Nucleus accumbens (tissue), 56 donors: ENCODE data around the gene LETMD1.

Experiments
- DNase-seq, 56 donors: peaks; one replicate each; lab custom pipeline; 2025; lab: John Stamatoyannopoulos, UW

Gene LETMD1

DNA sequence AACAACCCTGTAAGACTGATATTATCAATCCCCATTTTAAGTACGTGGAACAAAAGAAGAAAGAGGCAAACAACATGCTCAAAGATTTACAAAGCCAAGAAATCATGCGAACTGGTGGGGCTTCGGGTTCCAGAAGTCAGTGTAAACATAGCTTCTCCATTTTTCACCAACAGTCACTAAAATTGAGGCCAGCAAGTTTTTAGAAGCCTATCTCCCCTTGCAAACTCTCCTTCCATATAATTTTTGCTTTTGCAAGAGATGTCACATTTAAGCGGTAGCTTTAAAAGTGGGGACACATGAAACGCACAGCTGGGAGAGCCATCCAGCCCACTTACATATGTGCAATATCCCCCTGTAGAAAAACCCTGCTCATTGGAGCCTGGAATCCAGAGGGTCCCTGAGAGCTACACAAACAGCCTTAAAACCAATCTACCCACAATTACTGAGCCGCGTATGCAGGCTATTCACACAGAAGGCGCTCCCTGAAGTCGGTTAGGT, 22.7 kb upstream of the LETMD1 start:
- peak in 1 of 56 donors; percentile 23 for DNase-seq

DNA sequence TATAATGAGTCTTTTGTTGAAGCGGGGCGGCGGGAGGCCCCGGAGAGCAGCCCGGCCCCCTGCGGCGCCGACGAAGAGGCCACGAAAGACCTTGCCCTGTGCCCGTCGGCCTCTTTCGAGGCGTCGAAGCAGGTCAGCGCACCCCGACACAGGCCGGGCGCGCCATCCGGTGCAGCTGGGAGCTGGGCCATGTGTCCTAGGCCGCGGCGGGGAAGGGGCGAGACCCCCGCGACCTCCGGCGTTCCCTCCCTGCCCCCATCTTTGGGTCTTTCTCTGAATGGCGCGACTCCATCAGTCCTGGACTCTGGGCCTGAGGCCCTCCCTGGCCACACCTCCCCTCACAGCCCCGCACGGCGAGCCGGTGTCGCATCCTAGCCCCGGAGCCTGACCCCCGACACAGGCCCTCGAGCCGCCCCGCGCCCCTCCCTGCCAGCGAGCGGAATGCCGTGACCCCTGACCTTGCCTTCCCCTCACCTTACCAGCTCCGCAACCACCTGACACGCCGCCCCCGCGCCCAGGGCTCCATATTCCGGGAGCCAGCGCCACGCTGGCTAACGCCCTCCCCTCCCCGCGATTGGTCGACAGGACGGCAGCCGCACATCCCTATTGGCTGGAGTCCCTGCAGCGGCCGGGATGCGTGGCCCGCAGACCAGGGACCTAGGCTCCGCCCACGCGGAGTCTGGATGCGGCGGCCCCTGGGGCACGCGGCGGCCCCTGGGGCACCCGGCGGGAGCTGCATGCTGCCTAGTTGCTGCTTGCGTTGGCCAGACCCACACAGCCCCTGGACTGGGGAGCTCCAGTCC, 22.1 kb upstream of the LETMD1 start, which contains the start of gene SLC11A2:
TSS of gene SLC11A2 (minus strand) at position 549 of the 803 bp plus-strand sequence. CDS start 15,656 bp downstream, outside the sequence.
- peak; percentile 81 to 98 (median 95) for DNase-seq

DNA sequence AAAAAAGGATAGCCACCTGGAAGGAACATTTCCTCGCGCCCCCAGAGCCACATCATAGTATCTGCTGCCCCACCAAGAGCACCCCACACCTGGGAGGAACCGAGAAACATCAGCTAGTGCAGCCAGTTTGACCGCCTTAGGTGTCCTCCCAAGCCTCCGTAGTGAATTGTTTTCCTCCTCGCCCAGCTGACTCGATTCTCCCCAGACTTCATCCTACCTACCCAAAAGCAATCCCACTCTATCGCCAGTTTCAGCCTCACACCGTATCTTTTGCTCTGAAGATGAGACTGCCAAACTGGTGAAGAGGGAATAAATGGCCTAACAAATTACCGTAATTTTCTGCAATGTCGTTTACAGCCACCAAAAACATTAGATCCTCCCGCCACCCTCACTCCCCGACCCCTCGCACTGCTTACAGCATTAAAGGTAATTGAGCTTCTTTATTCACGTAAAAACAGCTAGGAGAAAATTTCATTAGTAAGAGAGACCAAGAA, 20.7 kb upstream of the LETMD1 start:
- DNase-seq = no peak

DNA sequence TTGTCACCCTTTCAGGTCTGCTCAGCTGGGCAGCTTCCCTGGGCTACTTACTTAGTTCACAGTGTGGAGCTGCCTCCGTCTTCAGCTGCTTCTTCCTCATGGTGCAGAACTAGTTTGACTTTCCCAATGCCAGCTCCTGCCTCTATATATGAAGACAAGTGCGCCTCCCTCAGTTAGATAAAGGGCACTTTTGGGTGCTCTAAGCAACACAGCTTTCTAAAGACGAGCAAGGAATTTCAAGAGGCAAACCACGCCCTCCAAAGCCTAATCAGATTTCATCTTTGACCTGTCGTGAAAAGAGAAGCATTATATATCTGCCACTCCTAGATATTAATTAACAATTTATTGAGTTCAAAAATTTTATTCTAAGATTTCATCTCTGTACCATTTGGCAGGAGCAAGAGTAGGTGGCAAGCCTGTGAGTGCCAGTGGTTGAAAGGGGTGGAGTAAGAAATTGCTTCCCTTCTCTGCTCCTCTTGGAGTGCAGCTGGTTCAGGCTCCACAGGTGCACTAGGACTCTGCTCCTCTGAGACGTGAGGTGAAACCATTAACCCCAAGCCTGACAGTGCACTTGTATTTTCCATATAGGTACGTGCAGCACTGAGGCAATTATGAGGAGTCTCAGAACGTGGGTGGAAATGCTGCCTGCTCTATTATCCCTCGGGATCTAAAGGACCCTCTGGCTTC, 19.9 kb upstream of the LETMD1 start:
- peak in 13 of 56 donors; percentile 8 to 34 (median 15) for DNase-seq

DNA sequence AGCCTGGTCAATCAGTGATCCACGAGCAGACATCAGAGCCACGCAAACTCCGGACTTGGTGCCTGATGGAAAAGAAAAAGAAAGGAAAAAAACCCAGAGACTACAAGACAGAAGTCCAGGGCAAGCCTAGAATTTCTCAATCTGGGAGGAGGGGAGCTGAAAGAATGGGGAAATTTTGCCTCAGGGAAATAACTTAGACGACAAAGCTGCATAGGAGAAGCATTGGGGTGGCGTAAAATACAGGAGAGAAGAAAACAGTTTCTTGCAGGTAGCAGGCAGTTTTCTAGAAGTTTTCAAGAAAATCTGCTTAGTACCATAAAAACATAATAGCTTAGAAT, 19.3 kb upstream of the LETMD1 start:
- no peak for DNase-seq

DNA sequence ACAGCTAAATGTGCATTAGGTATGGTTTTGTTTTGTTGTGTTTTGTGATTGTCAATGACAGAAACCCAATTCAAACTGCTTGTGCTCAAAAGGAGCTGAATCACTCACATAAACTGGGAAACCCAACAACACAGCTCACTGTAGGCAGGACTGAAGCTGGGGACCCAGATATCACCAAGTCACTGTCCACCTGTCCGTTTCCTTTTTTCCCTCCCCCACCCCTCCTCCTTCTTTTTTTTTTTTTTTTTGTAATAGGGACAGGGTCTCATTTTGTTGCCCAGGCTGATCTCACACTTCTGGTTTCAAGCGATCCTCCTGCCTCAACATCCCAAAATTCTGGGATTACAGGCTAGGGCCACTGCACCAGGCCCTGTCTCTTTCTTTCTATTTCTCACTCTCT, 15.1 kb upstream of the LETMD1 start:
- no peak for DNase-seq

DNA sequence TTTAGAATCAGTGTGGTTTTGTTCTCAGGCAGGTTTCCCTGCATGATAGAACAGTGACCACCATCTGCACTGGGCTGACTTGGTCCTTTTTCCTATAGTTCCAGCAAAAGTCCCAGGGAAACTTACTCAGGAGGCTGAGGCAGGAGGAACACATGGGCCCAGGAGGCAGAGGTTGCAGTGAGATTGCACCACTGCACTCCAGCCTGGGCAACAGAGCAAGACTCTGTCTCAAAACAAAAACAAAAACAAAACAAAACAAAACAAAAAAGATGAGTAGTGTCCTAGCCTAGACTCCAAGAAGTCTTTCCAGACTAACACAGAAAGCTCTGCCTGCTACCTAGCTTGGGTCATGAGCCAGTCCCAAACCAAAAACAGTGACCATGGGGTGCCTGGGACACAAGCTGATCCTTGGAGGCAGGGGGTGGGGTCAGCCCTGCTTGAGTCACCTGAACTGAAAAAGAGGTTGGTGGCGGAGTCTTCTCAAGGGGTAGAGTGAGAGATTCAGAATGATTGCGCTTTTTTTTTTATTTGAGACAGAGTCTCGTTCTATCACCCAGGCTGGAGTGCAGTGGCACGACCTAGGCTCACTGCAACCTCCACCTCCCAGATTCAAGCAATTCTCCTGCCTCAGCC, 14.6 kb upstream of the LETMD1 start:
- no peak for DNase-seq

DNA sequence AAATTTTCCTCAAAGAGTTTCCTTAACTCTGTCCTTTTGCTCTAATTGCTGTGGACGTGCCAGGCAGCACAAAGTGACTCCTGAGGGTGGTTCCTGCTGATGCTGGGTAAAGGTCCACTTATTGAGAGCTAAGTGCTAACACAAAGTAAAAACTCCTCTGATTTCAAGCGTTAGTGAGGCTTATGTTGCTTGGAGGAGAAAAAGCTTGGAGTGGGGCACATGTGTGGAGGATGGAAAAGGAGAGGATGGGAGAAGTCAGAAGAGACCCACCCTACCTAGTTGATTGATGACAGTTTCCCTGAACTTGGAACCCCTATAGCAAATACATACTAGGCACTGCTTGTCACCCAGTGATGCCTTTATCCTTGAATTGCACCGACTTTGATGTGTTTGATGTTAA, 11.8 kb upstream of the LETMD1 start:
- DNase-seq = no peak

DNA sequence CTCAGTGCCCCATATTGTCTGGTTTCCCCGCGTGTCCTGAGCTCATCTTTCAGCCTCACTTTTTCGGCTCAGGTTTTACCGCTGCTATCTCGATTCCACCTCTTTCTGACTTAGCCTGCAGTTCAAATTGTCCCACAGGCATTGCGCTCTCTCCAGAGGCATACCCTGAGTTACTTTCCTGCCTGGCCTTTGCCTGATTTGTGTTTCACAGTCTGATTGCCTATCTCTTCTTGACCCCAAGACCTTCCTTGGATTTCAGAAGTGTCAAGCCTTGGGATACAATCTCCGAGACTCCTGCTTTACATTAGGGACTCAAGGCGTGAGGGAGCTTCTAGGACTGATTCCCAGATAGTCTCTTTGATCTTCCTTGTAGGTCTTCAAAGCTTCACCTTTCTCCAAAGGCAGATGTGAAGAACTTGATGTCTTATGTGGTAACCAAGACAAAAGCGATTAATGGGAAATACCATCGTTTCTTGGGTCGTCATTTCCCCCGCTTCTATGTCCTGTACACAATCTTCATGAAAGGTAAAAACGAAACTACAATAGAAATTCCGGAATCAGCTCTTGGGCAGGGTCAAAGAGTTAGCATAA, 629 bp downstream of the LETMD1 start:
- no peak for DNase-seq

DNA sequence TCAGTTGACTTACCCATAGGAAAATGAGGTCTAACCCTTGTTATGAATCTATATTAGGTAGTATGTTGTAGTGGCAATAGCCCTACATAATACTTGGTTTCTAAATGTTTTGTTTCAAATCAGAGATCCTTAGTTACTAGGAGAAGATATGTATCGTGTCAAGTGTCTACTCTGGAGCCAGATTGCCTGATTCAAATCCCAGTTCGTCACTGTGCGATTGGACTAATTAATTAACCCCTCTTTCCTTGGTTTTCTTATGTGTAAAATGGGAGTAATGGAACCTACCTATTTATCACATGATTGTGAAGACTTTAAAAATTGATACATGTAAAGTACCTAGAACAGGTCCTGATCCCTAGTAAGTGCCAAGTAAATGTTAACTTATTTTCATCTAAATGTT, 1.4 kb downstream of the LETMD1 start:
- no peak for DNase-seq

DNA sequence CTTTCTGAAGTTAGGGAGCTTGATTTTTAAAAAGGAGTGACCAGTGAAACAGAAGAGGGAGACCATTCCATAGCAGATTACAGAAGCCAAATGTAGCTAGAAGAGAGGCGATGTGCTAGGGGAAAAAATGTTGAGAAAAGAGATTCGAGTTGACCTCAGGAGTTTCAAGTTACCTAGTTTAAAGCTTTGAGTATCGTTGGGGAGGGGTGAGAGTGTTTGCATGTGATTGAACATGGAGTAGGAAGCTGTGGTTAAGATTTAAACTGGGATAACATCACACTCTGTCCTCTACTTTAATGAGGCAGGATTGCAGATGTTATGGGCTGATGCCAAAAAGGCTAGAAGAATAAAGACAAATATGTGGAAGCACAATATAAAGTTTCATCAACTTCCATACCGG, 3.7 kb downstream of the LETMD1 start:
- DNase-seq = no peak

DNA sequence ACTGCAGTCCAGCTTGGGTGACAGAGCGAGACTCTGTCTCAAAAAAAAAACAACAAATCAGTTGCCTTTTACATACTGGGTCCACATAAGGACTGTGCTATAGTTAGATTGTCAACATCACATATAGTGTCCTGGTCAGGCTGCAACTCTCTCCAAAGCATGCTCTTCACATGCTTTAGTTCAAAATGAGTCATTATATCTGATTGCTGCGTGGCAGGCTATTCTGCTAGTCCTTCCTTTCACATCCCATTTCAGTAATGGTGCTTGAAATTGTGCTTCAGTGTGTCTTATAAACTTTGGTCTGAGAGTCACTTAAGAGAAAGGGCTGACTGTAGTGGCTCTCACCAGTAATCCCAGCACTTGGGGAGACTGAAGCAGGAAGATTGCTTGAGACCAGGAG, 6.9 kb downstream of the LETMD1 start:
- DNase-seq = no peak

DNA sequence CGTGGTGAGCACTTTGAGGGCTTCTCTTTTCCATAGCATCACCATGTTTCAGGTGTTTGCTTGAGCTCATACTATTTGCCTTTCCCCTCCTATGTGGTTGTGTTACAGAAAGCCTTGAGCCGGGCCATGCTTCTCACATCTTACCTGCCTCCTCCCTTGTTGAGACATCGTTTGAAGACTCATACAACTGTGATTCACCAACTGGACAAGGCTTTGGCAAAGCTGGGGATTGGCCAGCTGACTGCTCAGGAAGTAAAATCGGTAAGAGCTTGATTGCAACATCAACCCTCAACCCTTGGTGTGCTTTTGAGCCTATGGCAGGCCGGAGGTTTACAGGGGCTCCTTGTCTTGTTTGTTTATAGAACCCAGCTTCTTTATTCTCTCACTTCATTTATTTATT, 8.1 kb downstream of the LETMD1 start:
- no peak for DNase-seq

DNA sequence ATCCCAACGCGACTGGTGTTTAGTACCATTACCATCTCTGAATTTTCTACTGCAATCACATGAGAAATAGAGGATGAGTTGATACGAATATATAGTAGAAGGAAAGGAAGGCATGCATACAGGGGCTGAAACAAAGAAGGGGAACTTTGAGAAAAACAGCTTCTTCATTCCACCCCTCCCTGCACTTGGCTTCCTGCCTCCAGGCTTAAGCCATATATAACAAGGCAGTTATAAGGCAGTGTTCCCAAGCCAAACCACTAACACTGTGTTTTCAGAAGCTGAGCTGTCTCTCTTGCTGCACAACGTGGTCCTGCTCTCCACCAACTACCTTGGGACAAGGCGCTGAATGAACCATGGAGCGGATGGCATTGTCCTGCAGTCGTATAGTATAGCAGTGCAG, 11.0 kb downstream of the LETMD1 start:
- no peak for DNase-seq

DNA sequence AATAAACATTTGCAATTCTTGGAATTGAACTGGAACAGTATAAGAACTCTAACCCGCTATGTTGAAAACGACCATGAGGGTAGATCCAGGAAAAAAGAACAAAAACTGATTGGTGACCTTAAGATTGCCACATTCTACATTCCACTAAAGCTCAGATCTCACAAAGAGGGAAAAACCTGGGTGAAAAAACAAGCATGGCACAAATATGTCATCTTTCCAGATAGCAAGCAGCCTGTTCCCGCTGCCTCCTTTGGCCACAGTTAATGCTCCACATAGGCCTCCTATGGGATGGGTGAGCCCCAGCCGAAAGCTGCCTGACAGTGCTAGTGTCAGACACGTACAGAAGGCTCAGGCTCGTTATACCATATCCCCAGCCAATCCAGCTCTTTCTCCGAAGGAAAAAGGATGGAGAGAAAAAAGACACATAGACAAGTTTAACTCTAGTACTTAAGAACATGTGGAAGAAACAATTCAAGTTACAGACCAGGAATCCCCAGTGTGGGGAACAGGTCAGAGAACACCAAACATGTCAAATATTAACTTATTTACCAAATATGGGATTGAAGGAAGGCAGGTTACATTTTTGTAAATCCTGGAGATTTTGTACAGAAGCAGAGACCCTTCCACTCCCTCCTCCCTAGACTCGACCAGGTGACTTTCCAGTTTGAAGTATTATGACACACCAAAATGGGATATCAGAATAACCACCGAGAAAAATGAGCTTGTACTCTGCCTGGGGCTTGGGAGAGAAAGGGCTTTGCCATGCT, 14.7 kb downstream of the LETMD1 start:
- DNase-seq = no peak

DNA sequence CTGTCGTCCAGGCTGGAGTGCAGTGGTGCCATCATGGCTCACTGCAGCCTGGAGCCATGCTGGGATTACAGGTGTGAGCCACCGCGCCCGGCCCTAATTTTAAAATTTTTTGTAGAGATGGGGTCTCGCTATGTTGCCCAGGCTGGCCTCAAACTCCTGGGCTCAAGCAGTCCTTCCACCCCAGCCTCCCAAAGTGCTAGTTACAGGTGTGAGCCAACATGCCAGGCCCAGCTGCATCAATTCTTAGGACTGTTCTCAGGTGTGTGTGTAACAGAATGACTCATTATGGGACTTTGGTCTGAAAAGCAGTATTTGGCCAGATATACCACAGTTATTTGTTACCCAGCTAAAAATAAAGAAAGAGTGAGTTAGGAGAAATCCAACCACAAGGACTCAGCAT, 17.4 kb downstream of the LETMD1 start:
- no peak for DNase-seq

DNA sequence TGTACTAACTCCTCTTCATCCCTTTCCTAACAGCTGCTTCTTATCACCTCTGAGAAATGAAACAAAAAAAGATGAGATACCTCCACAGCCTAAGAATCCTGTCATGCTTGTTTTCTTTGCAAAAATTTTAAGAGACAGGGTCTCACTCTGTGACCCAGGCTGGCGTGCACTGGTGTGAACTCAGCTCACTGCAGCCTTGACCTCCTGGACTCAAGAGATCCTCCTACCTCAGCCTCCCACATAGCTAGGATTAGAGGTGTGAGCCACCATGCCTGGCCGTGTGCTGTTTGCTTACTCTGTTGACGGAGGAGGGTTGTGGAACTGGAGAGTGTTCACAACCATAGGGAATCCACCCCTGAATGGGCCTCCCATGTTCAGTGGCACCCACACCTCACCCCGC, 19.1 kb downstream of the LETMD1 start:
- DNase-seq = no peak

DNA sequence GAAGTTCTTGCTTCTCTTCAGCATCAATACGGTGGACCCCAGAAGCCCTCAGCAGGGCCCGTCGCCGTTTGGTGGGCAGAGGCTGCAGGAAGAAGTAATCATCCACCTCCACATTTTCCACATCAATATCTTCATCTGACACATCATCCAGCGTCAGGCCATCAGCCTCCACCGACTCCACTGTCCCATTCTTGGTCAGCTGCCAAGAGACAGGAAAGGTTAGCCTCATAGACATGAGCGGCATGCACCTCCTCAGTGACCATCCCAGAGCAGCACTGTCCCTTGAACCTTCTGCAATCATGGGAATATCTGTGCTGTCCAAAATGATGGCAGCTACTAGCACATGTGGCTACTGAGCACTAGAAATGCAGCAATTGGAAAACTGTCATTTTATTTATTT, 19.6 kb downstream of the LETMD1 start:
- DNase-seq = no peak

DNA sequence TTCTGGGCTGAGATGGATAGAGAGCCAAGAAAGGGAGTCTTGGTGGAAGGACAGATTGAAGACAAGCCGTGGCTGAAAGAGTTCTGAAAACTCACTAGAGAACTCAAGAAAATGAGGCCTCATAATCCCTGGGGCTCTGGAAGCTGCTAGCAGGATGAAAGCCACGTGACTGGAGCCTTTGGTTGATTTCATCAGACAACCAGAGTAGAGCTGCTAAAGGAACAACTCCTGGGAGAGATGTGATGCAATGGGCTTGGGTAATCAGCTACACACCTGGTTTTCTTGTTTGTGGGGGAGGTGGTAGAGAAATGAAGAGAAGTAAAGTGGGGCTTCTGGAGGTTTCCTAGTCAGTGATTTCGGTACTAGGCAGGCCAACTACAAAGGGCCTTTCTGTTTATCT, 21.9 kb downstream of the LETMD1 start:
- DNase-seq = no peak

DNA sequence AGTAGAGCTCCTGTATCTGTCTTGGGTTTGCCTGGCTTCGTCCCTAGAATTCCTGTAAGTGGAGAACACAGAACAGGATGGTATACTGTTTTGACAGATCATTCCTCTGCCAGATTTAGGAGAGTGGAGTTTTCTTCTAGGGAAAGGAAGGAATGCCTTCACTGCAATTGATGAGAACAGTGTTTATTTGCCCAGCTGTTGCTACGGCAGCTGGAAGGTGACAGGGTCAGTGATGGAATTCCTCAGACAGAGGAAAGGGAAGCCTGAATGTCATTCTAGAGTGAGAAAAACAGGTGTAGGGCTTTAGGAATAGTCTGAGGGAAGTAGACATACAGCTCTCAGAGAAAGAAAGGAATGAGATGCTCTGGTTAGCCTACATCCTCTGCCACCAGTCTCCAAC, 23.5 kb downstream of the LETMD1 start:
- no peak for DNase-seq
